Renal pelvis (tissue), 4 donors: Measurements from ENCODE around the gene EPN2. TPM values are rescaled to one million over a fixed set of nuclear protein-coding genes. Genes with fewer than 3 reads are reported as not detected.

Source experiments
- DNase-seq: peaks from one replicate; pipeline ENCODE4 v3.0.0-alpha.2; 2013
- polyA plus RNA-seq, 3 donors: library from polyadenylated mRNA; unstranded; fragments of 120-200 nt; gene quantifications; one replicate each; pipeline ENCODE4 v1.2.1, GENCODE V29; 2013; ENCODE audit not compliant: insufficient read length in 3 of 3

EPN2 gene
- polyA plus RNA-seq, 3 donors = 44.2 to 50.9 (median 45.5) TPM

- no peak for DNase-seq
These were observed 88.4 kb downstream of the EPN2 start for GRCh38 chr17:19325542-19325941.

- DNase-seq = no peak
These were observed 90.0 kb downstream of the EPN2 start for GRCh38 chr17:19327031-19327783.

DNA sequence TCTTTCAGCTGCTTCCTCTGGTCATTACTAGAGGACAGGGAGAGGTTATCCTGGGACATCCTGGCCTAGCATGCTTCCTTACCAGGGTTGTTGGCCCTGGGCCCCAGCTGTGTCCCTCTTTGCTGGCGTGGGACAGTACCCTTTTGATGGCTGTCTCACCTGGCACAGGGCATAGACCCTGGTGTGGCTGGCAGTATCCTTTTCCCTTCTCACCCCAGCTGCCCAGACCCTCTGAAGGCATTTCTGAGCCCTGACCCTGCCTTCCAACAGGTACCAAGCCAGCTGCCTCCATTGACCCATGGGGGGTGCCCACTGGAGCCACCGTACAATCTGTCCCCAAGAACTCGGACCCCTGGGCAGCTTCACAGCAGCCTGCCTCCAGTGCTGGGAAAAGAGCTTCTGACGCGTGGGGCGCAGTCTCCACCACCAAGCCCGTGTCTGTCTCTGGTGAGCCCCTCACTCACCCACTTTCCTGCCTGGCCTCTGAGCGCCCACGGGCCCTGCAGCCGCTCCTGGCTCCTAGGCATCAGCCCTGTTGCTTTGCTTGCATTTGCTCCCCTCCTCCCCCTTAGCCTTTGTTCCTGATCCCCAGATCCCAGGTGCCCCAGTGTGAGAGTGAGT lies 91.4 kb downstream of the EPN2 start:
- DNase-seq = no peak

DNA sequence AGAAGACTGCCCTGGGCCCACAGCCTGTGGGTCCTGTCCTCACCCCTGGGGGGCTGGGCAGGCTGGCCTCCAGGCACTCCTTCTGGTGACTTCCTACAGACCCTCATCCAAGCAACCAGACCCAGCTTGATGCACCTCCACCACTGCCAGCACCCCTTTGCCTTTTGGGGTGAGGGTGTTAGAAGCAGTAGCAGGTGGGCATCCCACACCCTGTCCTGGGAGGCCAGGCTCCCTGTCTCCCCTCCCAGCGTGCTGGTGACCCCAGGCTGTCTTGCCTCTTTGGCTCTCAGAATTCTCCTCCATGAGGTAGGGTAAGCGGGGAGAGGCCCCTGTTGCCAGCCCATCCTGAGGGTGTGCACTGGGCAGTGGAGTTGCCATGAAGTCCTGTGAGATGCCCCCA lies 92.0 kb downstream of the EPN2 start:
- no peak for DNase-seq

GRCh38 chr17:19329839-19330238 lies 92.7 kb downstream of the EPN2 start:
- DNase-seq = no peak

- no peak for DNase-seq
These were observed 93.1 kb downstream of the EPN2 start for GRCh38 chr17:19330271-19330670.

DNA sequence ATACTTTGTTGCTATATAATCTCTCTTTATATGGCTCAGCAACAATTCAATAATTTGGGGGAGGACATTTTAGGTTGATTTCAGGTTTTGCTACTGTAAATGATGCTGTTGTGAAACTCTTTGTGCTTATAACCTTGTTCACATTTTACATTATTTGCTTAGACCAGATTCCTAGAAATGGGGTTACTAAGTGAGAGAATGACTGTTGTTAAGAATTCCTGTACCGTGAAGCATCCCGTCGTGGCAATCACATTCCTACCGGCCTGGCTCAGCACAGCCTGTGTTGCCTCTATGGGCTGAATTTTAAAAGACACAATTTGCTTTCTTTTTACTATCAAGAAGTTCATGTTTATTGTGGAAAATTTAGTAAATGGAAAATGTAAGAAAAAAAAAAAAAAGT lies 94.0 kb downstream of the EPN2 start:
- DNase-seq = no peak

DNA sequence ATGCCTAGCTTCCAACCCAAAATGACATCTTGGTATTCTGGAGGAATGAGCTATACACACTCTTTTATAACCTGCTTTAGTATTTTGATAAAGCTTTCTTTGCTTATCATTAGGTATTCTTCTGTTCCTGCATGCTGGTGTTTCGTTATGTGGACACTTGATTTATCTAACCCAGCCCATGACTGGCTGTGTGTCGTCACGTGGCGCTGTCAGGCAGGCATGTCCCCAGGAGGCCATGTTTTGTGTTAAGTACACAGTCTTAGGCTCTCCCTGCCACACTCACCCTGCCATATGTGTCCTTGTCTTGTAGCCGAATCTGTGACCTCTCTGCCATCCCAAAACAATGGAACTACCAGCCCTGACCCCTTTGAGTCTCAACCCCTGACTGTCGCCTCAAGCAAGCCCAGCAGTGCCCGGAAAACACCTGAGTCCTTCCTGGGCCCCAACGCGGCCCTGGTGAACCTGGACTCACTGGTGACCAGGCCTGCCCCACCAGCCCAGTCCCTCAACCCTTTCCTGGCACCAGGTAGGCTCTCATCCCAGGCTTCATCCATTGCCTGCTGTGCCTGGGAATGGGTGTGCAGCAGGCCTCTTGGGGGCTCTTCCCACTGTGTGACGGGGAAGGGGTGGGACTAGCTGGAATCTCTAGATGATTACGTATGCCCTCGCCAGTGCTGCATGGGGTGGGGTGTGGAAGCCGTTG lies 94.5 kb downstream of the EPN2 start:
- no peak for DNase-seq

- no peak for DNase-seq
These were observed 95.4 kb downstream of the EPN2 start for GRCh38 chr17:19332371-19333131.

GRCh38 chr17:19333132-19333440 lies 95.9 kb downstream of the EPN2 start:
- DNase-seq = no peak

GRCh38 chr17:19333736-19334290 lies 96.6 kb downstream of the EPN2 start:
- no peak for DNase-seq

GRCh38 chr17:19334331-19334730 lies 97.2 kb downstream of the EPN2 start:
- no peak for DNase-seq

DNA sequence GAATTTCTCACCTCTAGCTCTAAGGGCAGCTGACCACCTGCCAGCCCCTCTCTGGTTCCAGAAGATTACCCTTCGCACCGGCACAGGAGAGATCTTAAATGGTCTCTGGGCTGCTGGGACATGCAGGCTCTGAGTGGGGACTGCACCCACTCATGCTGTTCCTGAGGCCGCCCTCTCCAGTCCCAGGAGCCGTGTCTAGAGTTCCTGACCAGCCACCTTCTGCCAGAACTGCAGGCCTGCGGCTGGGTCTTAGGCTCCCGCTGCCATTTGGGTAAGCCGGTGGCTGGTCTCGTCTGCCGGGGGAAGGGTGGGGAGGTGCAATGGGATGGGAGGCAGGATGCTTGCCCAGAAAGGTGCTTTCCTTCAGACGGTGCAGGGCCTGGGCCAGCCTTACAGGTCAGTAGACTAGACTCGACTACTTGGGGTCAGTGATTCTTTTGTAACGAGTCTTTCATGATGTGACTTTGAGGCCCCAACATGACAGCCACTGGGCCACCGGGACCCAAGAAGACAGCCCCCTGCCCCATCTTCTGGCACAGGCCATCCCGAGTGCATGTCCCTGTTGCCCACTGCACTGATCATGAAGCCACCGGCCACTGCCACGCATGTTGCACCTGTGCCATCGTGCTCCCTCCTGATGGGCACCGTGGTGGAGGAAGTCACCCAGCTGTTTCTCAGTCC lies 98.9 kb downstream of the EPN2 start:
- DNase-seq = no peak

GRCh38 chr17:19336938-19337711 lies 100.0 kb downstream of the EPN2 start:
- no peak for DNase-seq

- no peak for DNase-seq
These were observed 100.5 kb downstream of the EPN2 start for GRCh38 chr17:19337712-19338023.

DNA sequence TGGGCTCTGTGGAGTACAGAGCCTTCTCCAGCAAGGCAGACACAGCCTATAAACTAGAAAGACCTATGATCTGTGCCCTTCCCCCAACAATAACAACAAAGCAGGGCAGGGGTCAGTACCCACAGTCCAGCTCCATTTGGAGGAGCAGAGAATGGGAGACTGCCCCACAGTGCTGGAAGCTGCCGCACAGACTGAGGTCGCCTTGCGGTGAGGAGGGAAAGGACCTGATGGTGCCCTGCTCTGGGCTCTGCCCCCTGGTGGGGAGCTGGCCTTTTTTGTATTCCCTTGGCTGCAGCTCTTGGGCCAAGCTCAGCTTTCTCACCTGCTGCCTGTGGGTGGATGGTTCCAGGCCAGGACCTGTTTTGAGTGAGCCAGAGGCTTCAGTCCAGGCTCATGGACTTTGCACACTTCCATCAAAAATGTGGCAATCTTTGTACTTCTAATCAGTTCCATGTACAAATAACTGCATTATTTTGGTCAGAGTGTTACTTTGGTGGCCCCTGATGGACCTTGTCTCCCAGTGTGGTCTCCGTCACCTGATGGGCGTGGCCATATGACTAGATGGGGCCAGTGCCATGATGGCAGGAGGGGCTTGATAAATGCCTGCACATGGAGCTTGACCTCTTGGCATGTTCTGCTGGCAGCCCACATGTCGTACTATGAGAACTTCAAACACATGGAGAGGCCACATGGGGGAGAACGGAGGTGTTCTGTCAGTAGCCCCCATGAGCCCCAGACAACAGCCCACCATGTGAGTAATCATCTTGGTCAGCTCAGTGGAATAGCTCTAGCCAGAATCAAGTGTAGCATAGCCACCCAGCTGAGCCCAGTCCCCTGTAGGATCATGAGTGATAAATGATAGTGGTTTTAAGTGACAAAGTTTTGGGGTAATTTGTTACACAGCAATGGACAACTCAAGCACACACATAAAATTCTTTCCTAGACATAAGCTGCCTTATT lies 101.1 kb downstream of the EPN2 start:
- DNase-seq = no peak

DNA sequence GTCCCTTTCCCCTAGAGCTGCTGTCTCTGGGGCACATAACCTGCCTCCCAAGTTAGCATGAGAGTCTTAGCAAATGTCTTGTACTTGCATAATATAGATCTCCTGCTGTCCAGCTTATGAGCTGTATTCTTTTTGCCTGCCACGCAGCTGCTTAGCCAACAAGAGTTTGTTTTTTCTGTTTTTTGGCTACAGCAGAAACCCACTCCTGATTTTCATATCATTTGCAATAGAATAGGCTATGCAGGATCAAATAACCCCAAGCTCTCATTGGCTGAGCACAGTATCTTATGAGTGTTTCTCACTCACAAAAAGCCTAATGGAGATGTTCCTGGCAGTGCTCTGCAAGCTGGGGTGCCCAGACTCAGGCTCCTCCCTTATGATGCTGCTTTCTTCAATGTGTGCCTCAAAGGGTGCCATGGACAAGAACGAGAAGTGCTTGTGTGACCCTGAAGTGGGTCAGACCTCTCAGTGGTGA lies 102.2 kb downstream of the EPN2 start:
- no peak for DNase-seq

DNA sequence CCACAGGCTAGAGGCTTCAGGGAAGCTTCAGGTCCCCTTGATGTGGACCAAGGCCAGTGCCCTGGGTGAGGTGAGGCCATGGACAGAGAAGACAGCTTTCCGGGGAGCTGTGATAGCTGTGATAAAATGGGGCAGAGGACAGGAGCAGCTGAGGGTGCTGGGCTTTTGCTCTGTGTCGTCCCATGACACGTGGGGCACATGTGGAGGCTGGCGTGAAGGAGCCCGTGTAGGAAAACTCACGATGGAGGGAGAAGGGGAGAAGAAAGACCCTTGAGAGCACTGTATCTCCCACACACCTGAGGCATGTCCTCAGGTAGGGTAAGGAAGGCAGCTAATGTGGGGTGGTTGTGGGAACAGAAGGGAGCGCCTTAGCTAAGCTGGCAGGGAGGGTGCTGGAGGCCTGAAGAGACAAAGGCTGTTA lies 104.1 kb downstream of the EPN2 start:
- DNase-seq = no peak
